HS-5 (cell line): ENCODE measurements around the gene CCRL2.
"Not testable (repeated sequence)": the region's sequence is repeated elsewhere in the genome, so short reads cannot be mapped to it uniquely, and the experiment has no call there.

Experiments used
- DNase-seq: peaks from one replicate; pipeline ENCODE4 v3.0.0-alpha.2; 2012; ENCODE audit warnings: low read depth

The CCRL2 gene

GRCh38 chr3:46429671-46430070 lies 22.6 kb downstream of the CCRL2 start:
- no peak for DNase-seq

GRCh38 chr3:46430879-46431278 lies 23.8 kb downstream of the CCRL2 start:
- DNase-seq = not testable (repeated sequence)

GRCh38 chr3:46431905-46432304 lies 24.8 kb downstream of the CCRL2 start:
- DNase-seq = not testable (repeated sequence)

- DNase-seq = not testable (repeated sequence)
Measured at GRCh38 chr3:46433118-46433517, 26.1 kb downstream of the CCRL2 start.

GRCh38 chr3:46433841-46434240 lies 26.8 kb downstream of the CCRL2 start:
- DNase-seq = no peak

GRCh38 chr3:46435081-46435726 lies 28.1 kb downstream of the CCRL2 start:
- no peak for DNase-seq

- DNase-seq = no peak
Measured at GRCh38 chr3:46438831-46439230, 31.8 kb downstream of the CCRL2 start.

GRCh38 chr3:46440531-46441294 lies 33.7 kb downstream of the CCRL2 start:
- no peak for DNase-seq

GRCh38 chr3:46442576-46443530 lies 35.8 kb downstream of the CCRL2 start:
- DNase-seq = no peak

GRCh38 chr3:46447228-46447985 lies 40.3 kb downstream of the CCRL2 start:
- DNase-seq = no peak

GRCh38 chr3:46448721-46449120 lies 41.7 kb downstream of the CCRL2 start:
- DNase-seq = no peak

GRCh38 chr3:46449755-46450552 lies 42.9 kb downstream of the CCRL2 start:
- DNase-seq = no peak

GRCh38 chr3:46453526-46454208 lies 46.6 kb downstream of the CCRL2 start:
- no peak for DNase-seq

GRCh38 chr3:46454209-46454595 lies 47.1 kb downstream of the CCRL2 start:
- no peak for DNase-seq

- no peak for DNase-seq
Measured at GRCh38 chr3:46454606-46455005, 47.5 kb downstream of the CCRL2 start.

- no peak for DNase-seq
Measured at GRCh38 chr3:46455231-46456115, 48.4 kb downstream of the CCRL2 start.

GRCh38 chr3:46456118-46456517 lies 49.1 kb downstream of the CCRL2 start:
- DNase-seq = no peak
